A673 (cell line): ENCODE measurements around the gene CFLAR. TPM values are rescaled to one million over a fixed set of nuclear protein-coding genes. Genes with fewer than 3 reads are reported as not detected.
"Not testable (repeated sequence)": the region's sequence is repeated elsewhere in the genome, so short reads cannot be mapped to it uniquely, and the experiment has no call there.

Source experiments
- BruUV-seq: library from RNA; stranded (reverse); fragments of 400-500 nt; replicated peaks from 2 replicates; lab custom pipeline; 2021; lab: Mats Ljungman, UMichigan
- CTCF ChIA-PET: fragments of 300-600 bp; sonication (Branson Sonifier 250); formaldehyde crosslinking; loops from one replicate; lab custom pipeline; 2022; ENCODE audit warnings: antibody characterized with exemption; lab: Charles Lee
- POLR2A ChIA-PET: fragments of 300-600 bp; sonication (Branson Sonifier 250); formaldehyde crosslinking; loops from one replicate; lab custom pipeline; 2022; ENCODE audit warnings: antibody characterized with exemption; ENCODE audit not compliant: low non-redundant PET; lab: Charles Lee
- DNase-seq: peaks from one replicate; pipeline ENCODE4 v3.0.0-alpha.2; 2015; ENCODE audit warnings: low spot score
- H3K27ac ChIP-seq: fragments of 200-600 bp; sonication (generic); 2 replicates; pipeline ENCODE4 v1.5.1; 2016; ENCODE audit warnings: mixed run types, low read depth, mild to moderate bottlenecking, mixed read lengths, antibody characterized with exemption, low read length; ENCODE audit not compliant: poor library complexity, severe bottlenecking
- H3K27me3 ChIP-seq: fragments of 200-600 bp; sonication (generic); replicated peaks from 2 replicates; pipeline ENCODE4 v1.6.1; 2017; ENCODE audit warnings: mixed run types, low read depth, mild to moderate bottlenecking, mixed read lengths, antibody characterized with exemption, low read length; ENCODE audit not compliant: insufficient read depth, poor library complexity
- H3K36me3 ChIP-seq: fragments of 200-600 bp; sonication (generic); 2 replicates; pipeline ENCODE4 v1.6.1; 2016; ENCODE audit warnings: mixed run types, mild to moderate bottlenecking, mixed read lengths, antibody characterized with exemption, low read length; ENCODE audit not compliant: insufficient read depth, poor library complexity, severe bottlenecking
- H3K4me1 ChIP-seq: fragments of 200-600 bp; sonication (generic); 2 replicates; pipeline ENCODE4 v1.6.1; 2017; ENCODE audit warnings: mixed run types, mild to moderate bottlenecking, mixed read lengths, antibody characterized with exemption, low read length; ENCODE audit not compliant: insufficient read depth, poor library complexity, severe bottlenecking
- H3K4me3 ChIP-seq: fragments of 200-600 bp; sonication (generic); 2 replicates; pipeline ENCODE4 v1.5.1; 2016; ENCODE audit warnings: low read depth, mixed run types, mild to moderate bottlenecking, mixed read lengths, low read length; ENCODE audit not compliant: poor library complexity, severe bottlenecking
- H3K9me3 ChIP-seq: fragments of 200-600 bp; sonication (generic); 2 replicates; pipeline ENCODE4 v1.6.1; 2016; ENCODE audit warnings: mixed run types, low read depth, mild to moderate bottlenecking, mixed read lengths, antibody characterized with exemption, low read length; ENCODE audit not compliant: poor library complexity, severe bottlenecking
- CTCF ChIP-seq: fragments of 300-800, 200-600 bp; sonication (generic); conservative IDR thresholded peaks from 2 replicates; pipeline ENCODE4 v1.5.1; 2017; ENCODE audit warnings: low read depth, mild to moderate bottlenecking, antibody characterized with exemption, low read length, moderate library complexity, mixed read lengths
- EZH2 ChIP-seq: fragments of 200-600 bp; sonication (generic); IDR thresholded peaks from 2 replicates; pipeline ENCODE4 v1.6.1; 2017; ENCODE audit warnings: borderline replicate concordance, low read depth, mild to moderate bottlenecking, mixed read lengths, antibody characterized with exemption, low read length; ENCODE audit not compliant: poor library complexity, severe bottlenecking
- intact Hi-C: fragments of 100-400 bp; cut with micrococcal nuclease; formaldehyde crosslinking; loops from one replicate; pipeline ENCODE4 v1.10.0; 2022; ENCODE audit not compliant: unreplicated experiment
- total RNA-seq: library from RNA; stranded (reverse); gene quantifications from 2 replicates; pipeline ENCODE4 v1.2.3, GENCODE V29; 2021

Gene CFLAR
- total RNA-seq, 1 experiment from 2014 or later = 55.1 TPM

GRCh38 chr2:201180010-201180409 lies 64.0 kb downstream of the CFLAR start:
- ChIA-PET POLR2A (no interaction called here), CTCF (no interaction called here)
- no peaks in the 10 kb centered on the region for H3K9me3 ChIP-seq
- H3K4me3 ChIP-seq = no peak overlapping the region
- peak; percentile 21 for DNase-seq
- no peaks in the 10 kb centered on the region for H3K27me3 ChIP-seq
- H3K36me3 ChIP-seq = no peaks in the 10 kb centered on the region
- no TSS peak for BruUV-seq
- H3K4me1 ChIP-seq = no peaks in the 10 kb centered on the region
- intact Hi-C loops = loop anchor here (5.0 kb wide), 1 partner anchor 52 kb away; no protein-coding TSS in a partner anchor
- TF ChIP-seq EZH2 (no peak), CTCF (no peak)
- no peak overlapping the region for H3K27ac ChIP-seq

GRCh38 chr2:201182650-201183364 lies 66.8 kb downstream of the CFLAR start, which contains the start of gene CASP10:
Gene CASP10 (plus strand): TSS chr2:201183141. CDS start chr2:201185778, 2,637 bp downstream.
- Histone ChIP-seq H3K36me3 (no peaks in the 10 kb centered on the region), H3K27ac (no peak within 1 kb of the TSS), H3K27me3 (no peaks in the 10 kb centered on the region), H3K4me3 (peak within 1 kb of the TSS; percentile 20), H3K4me1 (no peaks in the 10 kb centered on the region), H3K9me3 (no peaks in the 10 kb centered on the region)
- peak; percentile 57 for DNase-seq
- BruUV-seq = no TSS peak
- intact Hi-C loops = loop anchor here (5.0 kb wide), 1 partner anchor 49 kb away; no protein-coding TSS in a partner anchor
- peak; percentile 37; the same call in 1 of the 2 replicates for TF ChIP-seq CTCF
- no peak for TF ChIP-seq EZH2
- ChIA-PET POLR2A (no interaction called here), CTCF (interaction anchor here (1.0 to 1.7 kb wide), 2 partner anchors 18 to 49 kb away, joined by 4 to 7 read pairs; no protein-coding TSS in a partner anchor)

GRCh38 chr2:201183365-201183727 lies 67.4 kb downstream of the CFLAR start:
- ChIA-PET POLR2A (no interaction called here), CTCF (interaction anchor here (1.0 to 1.7 kb wide), 2 partner anchors 17 to 49 kb away, joined by 4 to 7 read pairs; no protein-coding TSS in a partner anchor)
- no peak overlapping the region for H3K27ac ChIP-seq
- BruUV-seq = TSS peak; percentile 81
- TF ChIP-seq CTCF = no peak
- no peak for TF ChIP-seq EZH2
- no peaks in the 10 kb centered on the region for H3K9me3 ChIP-seq
- peak overlapping the region; percentile 20 for H3K4me3 ChIP-seq
- H3K4me1 ChIP-seq = no peaks in the 10 kb centered on the region
- DNase-seq = no peak
- intact Hi-C loops = loop anchor here (5.0 kb wide), 1 partner anchor 49 kb away; no protein-coding TSS in a partner anchor
- H3K27me3 ChIP-seq = no peaks in the 10 kb centered on the region
- no peaks in the 10 kb centered on the region for H3K36me3 ChIP-seq

GRCh38 chr2:201183835-201184234 lies 67.9 kb downstream of the CFLAR start:
- intact Hi-C loops = loop anchor here (5.0 kb wide), 1 partner anchor 48 kb away; no protein-coding TSS in a partner anchor
- POLR2A ChIA-PET, BruUV-seq: not testable (repeated sequence)

GRCh38 chr2:201184248-201184647 lies 68.3 kb downstream of the CFLAR start:
- intact Hi-C loops = loop anchor here (5.0 kb wide), 1 partner anchor 48 kb away; no protein-coding TSS in a partner anchor
- CTCF ChIA-PET = interaction anchor here (1.7 kb wide), 1 partner anchor 48 kb away, joined by 7 read pairs; no protein-coding TSS in a partner anchor

More at GRCh38 chr2:201183835-201184234, 67.9 kb downstream of the CFLAR start:
- not testable (repeated sequence) for H3K4me3 ChIP-seq, H3K36me3 ChIP-seq, DNase-seq, H3K27me3 ChIP-seq, H3K27ac ChIP-seq, H3K9me3 ChIP-seq, H3K4me1 ChIP-seq
- CTCF ChIA-PET = interaction anchor here (1.7 kb wide), 1 partner anchor 48 kb away, joined by 7 read pairs; no protein-coding TSS in a partner anchor

More at GRCh38 chr2:201184248-201184647, 68.3 kb downstream of the CFLAR start:
- H3K4me3 ChIP-seq, DNase-seq, H3K36me3 ChIP-seq, H3K9me3 ChIP-seq, H3K27me3 ChIP-seq, H3K4me1 ChIP-seq, H3K27ac ChIP-seq, POLR2A ChIA-PET, BruUV-seq: not testable (repeated sequence)
